Measurements from ENCODE around the gene ESYT1. TPM values are rescaled to one million over a fixed set of nuclear protein-coding genes. Genes with fewer than 3 reads are reported as not detected.

Gene ESYT1
- total and polyA plus RNA-seq, 10 of the 15 experiments (the other 5 are each of a cell fraction or from before 2014, with no cell fraction given), result 47.5 to 120 (median 87.1) TPM

- no peak overlapping the region for H2AFZ ChIP-seq (ENCODE audit: control insufficient read depth, low read depth, low read length)
- no TSS peak for BruUV-seq (replicated peaks)
Measured at GRCh38 chr12:56097738-56098137, 30.3 kb upstream of the ESYT1 start.

More at GRCh38 chr12:56097738-56098137, 30.3 kb upstream of the ESYT1 start:
- Histone ChIP-seq H3K9ac (ENCODE audit: control insufficient read depth, insufficient read depth, low read length) (no peak overlapping the region), H3K36me3 (ENCODE audit: control insufficient read depth in 2 of 2, insufficient read depth in 2 of 2, low read length in 1 of 2) (no peaks in the 10 kb centered on the region), H3K27ac (ENCODE audit: control insufficient read depth, insufficient read depth) (no peak overlapping the region), H4K20me1 (ENCODE audit: control insufficient read depth, insufficient read depth) (no peaks in the 10 kb centered on the region), H3K4me2 (ENCODE audit: control insufficient read depth, insufficient read depth) (no peak overlapping the region), H3K4me1 (ENCODE audit: control insufficient read depth, insufficient read depth, low read length) (no peaks in the 10 kb centered on the region), H3K27me3 (replicated peaks in 1 of 2; ENCODE audit: control insufficient read depth in 2 of 2, insufficient read depth in 2 of 2, low read length in 1 of 2) (peaks cover 0 to 7% of the 10 kb centered on the region in 2 experiments; a peak in 3 of 4 replicates), H3K9me3 (replicated peaks; ENCODE audit: control insufficient read depth, insufficient read depth, low read length) (no peaks in the 10 kb centered on the region), H3K79me2 (ENCODE audit: control insufficient read depth, insufficient read depth, low read length) (no peaks in the 10 kb centered on the region), H3K4me3 (no peak overlapping the region)
- ChIA-PET SMC1A (ENCODE audit: uncharacterized antibody, unreplicated experiment) (no interaction called here), CTCF (no interaction called here), POLR2A (no interaction called here), RAD21 (ENCODE audit: unreplicated experiment) (no interaction called here)
- TF ChIP-seq NFYB (IDR thresholded peaks at IDR 0.05; ENCODE audit: insufficient read depth, low read depth, low read length) (no peak), TBL1XR1 (IDR thresholded peaks at IDR 0.05; ENCODE audit: low read depth, low read length) (no peak), BCL3 (IDR thresholded peaks at IDR 0.05; ENCODE audit: borderline replicate concordance, insufficient read depth, low read depth, low read length, poor library complexity, severe bottlenecking) (no peak), EGR1 (IDR thresholded peaks at IDR 0.05; ENCODE audit: borderline replicate concordance in 1 of 2, low read depth in 2 of 2, low read length in 2 of 2) (no peak), SREBF2 (IDR thresholded peaks at IDR 0.05; ENCODE audit: low read length) (no peak), RAD51 (IDR thresholded peaks at IDR 0.05) (no peak), MLLT1 (IDR thresholded peaks at IDR 0.05) (no peak), PKNOX1 (IDR thresholded peaks at IDR 0.05) (no peak), FOXK2 (IDR thresholded peaks at IDR 0.05) (no peak), ATF3 (IDR thresholded peaks at IDR 0.05; ENCODE audit: borderline replicate concordance, extremely low read depth, low read depth, low read length) (no peak), MTA2 (IDR thresholded peaks at IDR 0.05; ENCODE audit: low read depth) (no peak), ZNF217 (IDR thresholded peaks at IDR 0.05) (no peak), NR2C2 (IDR thresholded peaks at IDR 0.05; ENCODE audit: borderline replicate concordance, control insufficient read depth, insufficient read length, low read depth) (no peak), ATF2 (IDR thresholded peaks at IDR 0.05; ENCODE audit: low read length) (no peak), CEBPB (IDR thresholded peaks at IDR 0.05; ENCODE audit: borderline replicate concordance in 1 of 2, low read depth in 2 of 2, low read length in 2 of 2) (no peak), SPI1 (IDR thresholded peaks at IDR 0.05; ENCODE audit: borderline replicate concordance, insufficient read depth, low read depth, low read length) (no peak)
- 62% methylated on average over 6 of the region's 6 CpGs for WGBS (ENCODE audit: insufficient coverage, insufficient replicate concordance, low lambda C conversion rate, missing lambda C conversion rate)
- in situ Hi-C loops (cut with MboI), result no loop called here
- no peak for FAIRE-seq
- intact Hi-C loops (cut with micrococcal nuclease; ENCODE audit: unreplicated experiment), result no loop called here
- no peak for ATAC-seq
- DNase-seq (ENCODE audit: low read depth, low spot score), result no peak
